Activated CD8-positive, alpha-beta T cell treated with anti-CD3 and anti-CD28 coated beads for 36 hours (primary cell): ENCODE results near the gene SLC39A5. TPM values are rescaled to one million over a fixed set of nuclear protein-coding genes. Genes with fewer than 3 reads are reported as not detected.
A peak's percentile ranks its signal among the peaks of the same experiment; 100 is the strongest.
"Not testable (repeated sequence)": the region's sequence is repeated elsewhere in the genome, so short reads cannot be mapped to it uniquely, and the experiment has no call there.

Experiments
- ATAC-seq: fragments of 200-7000 bp; cut with Tn5 transposase; one replicate; pipeline ENCODE4 v1.10.0; 2021; ENCODE audit warnings: mild to moderate bottlenecking, moderate library complexity
- CTCF ChIA-PET: fragments of 350-600 bp; sonication (Branson Sonifier 250); formaldehyde crosslinking; loops from one replicate; lab custom pipeline; 2021; ENCODE audit warnings: antibody characterized with exemption; lab: Charles Lee
- POLR2A ChIA-PET: fragments of 350-600 bp; sonication (Branson Sonifier 250); formaldehyde crosslinking; loops from one replicate; lab custom pipeline; 2021; ENCODE audit warnings: antibody characterized with exemption; lab: Charles Lee
- DNase-seq: peaks from one replicate; pipeline ENCODE4 v3.0.0-alpha.2; 2020
- H3K27ac Mint-ChIP-seq: one replicate; pipeline ENCODE4 v1.8.0; 2021; ENCODE audit warnings: mild to moderate bottlenecking, mixed read lengths
- H3K27me3 Mint-ChIP-seq: one replicate; pipeline ENCODE4 v1.8.0; 2021; ENCODE audit warnings: mixed read lengths
- H3K36me3 Mint-ChIP-seq: one replicate; pipeline ENCODE4 v1.8.0; 2021; ENCODE audit warnings: low read depth, mixed read lengths
- H3K4me1 Mint-ChIP-seq: one replicate; pipeline ENCODE4 v1.8.0; 2021; ENCODE audit warnings: low read depth, mixed read lengths
- H3K4me3 Mint-ChIP-seq: one replicate; pipeline ENCODE4 v1.8.0; 2021; ENCODE audit warnings: mild to moderate bottlenecking, moderate library complexity, mixed read lengths
- H3K9me3 Mint-ChIP-seq: one replicate; pipeline ENCODE4 v1.8.0; 2021; ENCODE audit warnings: mixed read lengths
- intact Hi-C: fragments of 100-400 bp; cut with micrococcal nuclease; formaldehyde crosslinking; loops from one replicate; pipeline ENCODE4 v1.10.0; 2022
- total RNA-seq, 2 experiments: library from RNA; stranded (reverse); gene quantifications; one replicate each; pipeline ENCODE4 v1.2.3, GENCODE V29; 2021
- TF ChIP-seq, protein P1 (sequence below): fragments of 200-600 bp; IDR thresholded peaks from one replicate; pipeline ENCODE4 v1.8.0; 2022; ENCODE audit warnings: antibody characterized with exemption, mild to moderate bottlenecking

SLC39A5 gene
- total RNA-seq, 2 experiments from 2014 or later, result 0.41 to 0.54 TPM

DNA sequence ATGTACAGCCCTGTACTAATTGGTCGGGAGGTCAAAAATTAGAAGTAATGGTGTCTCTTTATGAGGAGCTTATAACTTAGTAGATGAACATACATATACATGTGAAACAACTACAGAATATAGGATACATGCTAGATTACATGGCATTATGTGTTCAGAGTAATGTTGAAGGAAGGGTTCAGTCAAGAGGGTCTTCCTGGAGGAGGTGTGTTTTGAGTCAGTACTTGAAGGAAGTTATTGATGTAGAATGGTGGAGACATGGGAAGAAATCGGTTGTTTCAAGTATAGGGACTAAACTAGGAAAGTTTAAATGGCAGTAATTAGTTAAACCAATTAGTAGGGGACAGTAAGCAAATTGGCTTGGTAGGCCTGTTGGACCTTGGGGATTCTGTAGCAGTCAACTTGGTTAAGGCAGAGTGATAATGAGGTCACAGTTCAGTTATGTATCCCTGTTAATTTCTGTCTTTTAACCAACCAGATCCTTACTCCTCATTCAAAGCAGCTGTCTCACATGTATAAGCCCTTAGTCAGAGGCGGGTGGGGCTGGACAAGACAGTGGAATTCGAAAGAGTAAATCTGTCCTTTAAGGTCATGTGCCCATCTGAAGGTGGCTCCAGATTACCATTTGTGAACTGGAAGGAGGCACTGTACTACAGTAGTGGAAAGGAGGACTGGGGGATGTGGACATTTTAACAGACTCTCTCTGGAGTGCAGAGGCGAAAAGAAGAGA, 31.8 kb downstream of the SLC39A5 start:
- POLR2A ChIA-PET, result interaction anchor here (0.6 kb wide), 1 partner anchor 74 kb away, joined by 4 read pairs; no protein-coding TSS in a partner anchor
- DNase-seq (no peak), ATAC-seq (no peak)
- intact Hi-C loops, result no loop called here
- Mint-ChIP-seq H3K9me3 (no peaks in the 10 kb centered on the region), H3K4me1 (peaks cover 20% of the 10 kb centered on the region), H3K27me3 (no peaks in the 10 kb centered on the region), H3K36me3 (no peaks in the 10 kb centered on the region), H3K27ac (no peak overlapping the region), H3K4me3 (no peak overlapping the region)
- CTCF ChIA-PET, result interaction anchor here (0.6 to 1.7 kb wide), 5 partner anchors 37 to 232 kb away, joined by 3 to 7 read pairs (median 3); partner anchors contain the start of gene RNF41
- TF ChIP-seq, protein P1, sequence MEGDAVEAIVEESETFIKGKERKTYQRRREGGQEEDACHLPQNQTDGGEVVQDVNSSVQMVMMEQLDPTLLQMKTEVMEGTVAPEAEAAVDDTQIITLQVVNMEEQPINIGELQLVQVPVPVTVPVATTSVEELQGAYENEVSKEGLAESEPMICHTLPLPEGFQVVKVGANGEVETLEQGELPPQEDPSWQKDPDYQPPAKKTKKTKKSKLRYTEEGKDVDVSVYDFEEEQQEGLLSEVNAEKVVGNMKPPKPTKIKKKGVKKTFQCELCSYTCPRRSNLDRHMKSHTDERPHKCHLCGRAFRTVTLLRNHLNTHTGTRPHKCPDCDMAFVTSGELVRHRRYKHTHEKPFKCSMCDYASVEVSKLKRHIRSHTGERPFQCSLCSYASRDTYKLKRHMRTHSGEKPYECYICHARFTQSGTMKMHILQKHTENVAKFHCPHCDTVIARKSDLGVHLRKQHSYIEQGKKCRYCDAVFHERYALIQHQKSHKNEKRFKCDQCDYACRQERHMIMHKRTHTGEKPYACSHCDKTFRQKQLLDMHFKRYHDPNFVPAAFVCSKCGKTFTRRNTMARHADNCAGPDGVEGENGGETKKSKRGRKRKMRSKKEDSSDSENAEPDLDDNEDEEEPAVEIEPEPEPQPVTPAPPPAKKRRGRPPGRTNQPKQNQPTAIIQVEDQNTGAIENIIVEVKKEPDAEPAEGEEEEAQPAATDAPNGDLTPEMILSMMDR, result no peak

DNA sequence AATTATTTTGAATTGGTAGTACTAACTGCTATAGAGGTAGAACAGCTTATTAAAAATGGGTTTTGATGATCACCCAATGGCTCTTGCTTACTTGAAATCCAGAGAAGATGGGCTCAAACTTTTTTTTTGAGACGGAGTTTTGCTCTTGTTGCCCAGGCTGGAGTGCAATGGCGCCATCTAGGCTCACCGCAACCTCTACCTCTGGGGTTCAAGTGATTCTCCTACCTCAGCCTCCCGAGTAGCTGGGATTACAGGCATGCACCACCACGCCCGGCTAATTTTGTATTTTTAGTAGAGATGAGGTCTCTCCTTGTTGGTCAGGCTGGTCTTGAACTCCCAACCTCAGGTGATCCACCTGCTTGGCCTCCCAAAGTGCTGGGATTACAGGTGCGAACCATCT, 33.1 kb downstream of the SLC39A5 start:
- ChIA-PET POLR2A (interaction anchor here (0.6 kb wide), 1 partner anchor 453 kb away, joined by 3 read pairs; no protein-coding TSS in a partner anchor), CTCF (interaction anchor here (0.6 to 1.6 kb wide), 7 partner anchors 28 to 366 kb away, joined by 3 to 4 read pairs (median 3); partner anchors contain the start of gene RNF41)
- intact Hi-C loops, H3K36me3 Mint-ChIP-seq, H3K27me3 Mint-ChIP-seq, H3K4me3 Mint-ChIP-seq, H3K27ac Mint-ChIP-seq, ATAC-seq, H3K9me3 Mint-ChIP-seq: not testable (repeated sequence)
- peaks cover 24% of the 10 kb centered on the region for H3K4me1 Mint-ChIP-seq
- DNase-seq, result peak; percentile 44
- TF ChIP-seq, protein P1, result peak; percentile 13

DNA sequence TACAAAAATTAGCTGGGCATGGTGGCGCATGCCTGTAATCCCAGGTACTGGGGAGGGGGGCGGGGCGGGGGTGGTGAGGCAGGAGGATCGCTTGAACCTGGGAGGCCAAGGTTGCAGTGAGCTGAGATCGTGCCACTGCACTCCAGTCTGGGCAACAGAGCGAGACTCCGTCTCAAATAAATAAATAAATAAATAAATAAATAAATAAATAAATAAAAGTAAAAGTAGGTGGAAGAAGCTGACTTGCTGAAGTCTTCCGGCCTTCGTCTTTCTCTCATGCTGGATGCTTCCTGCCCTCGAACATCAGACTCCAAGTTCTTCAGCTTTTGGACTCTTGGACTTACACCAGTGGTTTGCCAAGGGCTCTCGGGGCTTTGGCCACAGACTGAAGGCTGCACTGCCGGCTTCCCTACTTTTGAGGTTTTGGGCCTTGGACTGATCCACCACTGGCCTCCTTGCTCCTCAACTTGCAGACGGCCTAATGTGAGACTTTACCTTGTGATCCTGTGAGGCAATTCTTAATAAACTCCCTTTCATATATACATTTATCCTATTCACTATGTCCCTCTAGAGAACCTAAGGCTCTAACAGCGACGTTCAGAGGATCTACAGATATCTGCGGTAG, 36.3 kb downstream of the SLC39A5 start:
- CTCF ChIA-PET, result interaction anchor here (0.8 to 5.0 kb wide), 14 partner anchors 9 to 198 kb away, joined by 3 to 40 read pairs (median 5); partner anchors contain the start of genes ANKRD52, RNF41, STAT2 and ZC3H10
- peaks cover 19% of the 10 kb centered on the region for H3K4me1 Mint-ChIP-seq
- H3K36me3 Mint-ChIP-seq, result peaks cover 11% of the 10 kb centered on the region
- peak overlapping the region; percentile 93 for H3K4me3 Mint-ChIP-seq
- intact Hi-C loops, result loop anchor here (5.0 kb wide), 1 partner anchor 44 kb away; the partner anchor contains the start of genes NABP2 and RNF41
- H3K27me3 Mint-ChIP-seq, ATAC-seq, H3K9me3 Mint-ChIP-seq, DNase-seq: not testable (repeated sequence)
- H3K27ac Mint-ChIP-seq, result peak overlapping the region; percentile 91
- POLR2A ChIA-PET, result interaction anchor here (0.6 to 3.0 kb wide), 9 partner anchors 8 to 514 kb away, joined by 3 to 17 read pairs (median 3); partner anchors contain the start of genes ANKRD52, CNPY2 and RNF41

DNA sequence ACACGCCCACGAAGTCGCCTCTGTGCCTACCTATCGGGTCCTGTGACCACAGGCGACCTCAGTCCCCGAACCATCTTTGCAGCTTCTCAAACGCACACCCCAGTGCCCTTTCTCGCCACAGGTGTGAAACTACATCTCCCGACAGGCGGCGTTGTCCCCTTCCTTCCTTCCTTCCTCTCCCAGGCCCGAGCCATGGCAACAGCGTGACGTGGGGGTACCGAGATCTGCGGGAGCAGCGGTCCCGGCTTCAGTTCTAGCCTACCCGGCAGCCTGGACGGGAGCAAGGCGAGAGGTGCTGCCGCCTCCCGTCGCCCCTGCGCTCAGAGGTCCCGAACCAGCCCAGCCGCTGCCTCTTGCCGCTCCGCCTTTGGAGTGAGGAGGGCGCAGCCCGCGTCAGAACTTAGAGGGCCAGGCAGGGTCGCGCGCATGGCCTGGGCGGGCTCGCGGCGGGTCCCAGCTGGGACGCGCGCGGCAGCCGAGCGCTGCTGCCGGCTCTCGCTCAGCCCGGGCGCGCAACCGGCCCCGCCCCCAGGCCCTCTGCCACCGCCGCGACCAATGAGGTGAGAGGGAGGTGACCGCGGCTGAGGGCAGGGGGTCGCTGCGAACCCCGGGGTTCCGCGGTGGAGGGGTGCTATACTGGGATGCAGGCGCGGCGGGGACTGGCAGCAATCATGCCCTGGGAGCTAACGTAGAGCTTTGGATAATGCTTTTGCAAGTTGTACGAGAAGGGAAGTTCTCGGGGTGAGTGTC, 37.0 kb downstream of the SLC39A5 start, which contains the start of gene COQ10A:
Gene COQ10A (plus strand): TSS at position 250 of the 750 bp plus-strand sequence. CDS start 177 bp downstream, at position 427.
- peak within 1 kb of the TSS; percentile 93 for H3K4me3 Mint-ChIP-seq
- intact Hi-C loops, result loop anchor here (5.0 kb wide), 1 partner anchor 45 kb away; the partner anchor contains the start of genes NABP2 and RNF41
- peak within 1 kb of the TSS; percentile 91 for H3K27ac Mint-ChIP-seq
- TF ChIP-seq, protein P1, result peak; percentile 84
- DNase-seq (peak; percentile 90), ATAC-seq (peak; percentile 90)
- ChIA-PET POLR2A (interaction anchor here (0.6 to 3.0 kb wide), 15 partner anchors 9 to 1260 kb away, joined by 3 to 17 read pairs (median 3); partner anchors contain the start of genes ANKRD52, CNPY2, RNF41 and STAT2), CTCF (interaction anchor here (0.7 to 5.0 kb wide), 17 partner anchors 9 to 221 kb away, joined by 3 to 40 read pairs (median 4); partner anchors contain the start of genes ANKRD52, RNF41, SMARCC2 and STAT2)
- H3K27me3 Mint-ChIP-seq, result no peaks in the 10 kb centered on the region
- peaks cover 19% of the 10 kb centered on the region for H3K4me1 Mint-ChIP-seq
- peaks cover 14% of the 10 kb centered on the region for H3K36me3 Mint-ChIP-seq
- no peaks in the 10 kb centered on the region for H3K9me3 Mint-ChIP-seq
